HG03432 (cell line): ENCODE data around the gene DNPH1.

Source experiments
- ATAC-seq: cut with Tn5 transposase; IDR thresholded peaks from one replicate; pipeline ENCODE4 v1.9.1; 2021; ENCODE audit warnings: mild to moderate bottlenecking, moderate library complexity; ENCODE audit not compliant: unreplicated experiment

The DNPH1 gene

GRCh38 chr6:43184268-43184985, 44.9 kb downstream of the DNPH1 start:
- ATAC-seq = no peak

GRCh38 chr6:43183441-43183840, 45.8 kb downstream of the DNPH1 start:
- no peak for ATAC-seq

DNA sequence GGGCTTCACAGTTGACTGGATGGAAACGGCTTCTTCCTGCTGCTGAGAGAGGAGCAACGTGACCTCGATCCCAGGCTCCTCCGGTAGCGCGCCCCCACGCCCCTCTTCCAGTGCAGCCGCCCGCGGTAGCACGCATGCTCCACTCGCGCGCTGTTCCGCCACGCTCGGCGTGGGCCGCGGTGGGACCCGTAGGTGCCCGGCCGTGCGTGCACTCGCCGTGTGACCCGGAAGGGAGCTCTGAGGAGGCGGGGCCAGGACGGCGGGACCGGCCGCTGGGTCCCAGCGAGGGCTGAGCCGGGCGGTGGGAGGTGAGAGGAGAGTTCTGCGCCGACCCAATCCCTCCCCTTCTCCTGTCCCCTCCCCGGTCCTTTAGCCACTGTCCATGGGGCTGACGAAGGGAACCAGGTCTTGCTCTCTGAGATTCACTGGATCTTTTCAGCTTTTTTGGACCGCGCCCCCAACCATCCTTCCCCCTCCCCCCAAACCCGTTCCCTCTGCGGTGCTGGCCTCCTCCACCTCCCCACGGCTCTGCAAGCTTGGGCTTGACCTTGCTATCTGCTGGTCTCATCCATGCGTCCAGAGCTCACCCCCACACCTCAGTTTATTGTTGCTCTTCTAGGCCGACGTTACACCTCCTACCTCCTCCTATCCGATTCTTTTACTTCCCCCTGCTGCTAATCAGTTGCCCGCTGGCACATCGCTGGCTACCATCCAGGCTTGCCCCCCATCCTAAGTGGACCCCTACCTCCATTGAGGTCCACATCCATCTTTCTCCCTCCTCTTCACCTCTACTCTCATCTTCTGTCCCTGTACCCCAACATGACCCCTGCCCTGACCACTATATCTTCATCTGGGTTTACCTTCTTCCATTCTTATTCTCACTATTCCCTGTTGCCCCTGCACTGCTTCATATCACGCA, 47.1 kb downstream of the DNPH1 start, which contains the start of gene CUL9:
TSS of gene CUL9 (plus strand) at position 255 of the 919 bp plus-strand sequence. CDS start 2,115 bp downstream, outside the sequence.
- ATAC-seq = peak; percentile 94

DNA sequence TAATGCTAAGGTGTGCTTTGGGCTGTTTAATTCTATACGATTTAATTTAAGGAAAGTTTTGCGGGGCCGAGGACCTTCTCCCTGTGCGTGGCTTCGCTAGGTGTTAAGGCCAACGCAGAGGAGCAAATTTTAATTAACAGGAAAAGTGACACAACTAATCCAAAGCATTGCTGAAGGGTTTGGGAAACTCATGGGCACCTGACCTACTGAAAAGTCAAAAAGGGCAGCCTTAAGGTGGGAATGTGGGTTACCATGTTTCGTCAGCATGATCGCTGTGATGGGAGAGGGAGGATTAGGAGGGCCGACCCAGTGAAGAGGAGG, 47.7 kb downstream of the DNPH1 start:
- no peak for ATAC-seq

- ATAC-seq = no peak
These were observed 48.3 kb downstream of the DNPH1 start for GRCh38 chr6:43180985-43181384.

DNA sequence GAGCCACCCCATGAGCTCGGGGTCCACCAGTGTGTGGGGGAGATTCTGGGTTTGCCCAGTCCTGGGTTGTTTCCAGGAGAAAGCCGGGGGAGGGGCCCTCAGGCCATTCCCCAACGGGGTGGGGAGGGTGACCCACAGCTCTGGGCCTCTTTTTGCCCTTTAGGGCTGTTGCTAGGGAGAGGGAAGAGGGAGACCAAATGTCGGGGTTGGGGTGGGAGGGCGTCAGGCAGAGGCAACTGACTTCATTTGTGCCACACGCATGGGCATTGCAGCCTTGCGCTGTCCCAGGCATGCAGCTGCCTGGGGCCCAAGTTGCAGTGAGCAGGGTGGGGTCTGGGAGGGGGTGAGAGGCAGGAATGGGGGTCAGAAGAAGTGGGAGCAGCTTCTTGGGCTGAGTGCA, 49.2 kb downstream of the DNPH1 start:
- ATAC-seq = no peak

GRCh38 chr6:43178951-43179830, 50.1 kb downstream of the DNPH1 start:
- no peak for ATAC-seq

DNA sequence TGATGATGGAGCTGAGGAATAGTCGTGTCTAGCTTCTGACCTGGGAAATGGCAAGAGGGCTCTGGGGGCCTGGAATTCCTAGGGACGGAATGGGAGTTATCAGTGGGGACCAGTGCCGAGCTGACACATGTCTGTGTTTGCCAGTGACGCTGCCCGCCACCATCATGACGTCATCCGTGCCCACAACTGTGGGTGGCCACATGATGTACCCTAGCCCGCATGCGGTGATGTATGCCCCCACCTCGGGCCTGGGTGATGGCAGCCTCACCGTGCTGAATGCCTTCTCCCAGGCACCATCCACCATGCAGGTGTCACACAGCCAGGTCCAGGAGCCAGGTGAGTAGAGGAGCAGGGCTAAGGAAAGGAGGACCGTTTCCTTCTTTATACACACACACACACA, 51.1 kb downstream of the DNPH1 start:
- no peak for ATAC-seq

- no peak for ATAC-seq
These were observed 52.9 kb downstream of the DNPH1 start for GRCh38 chr6:43176423-43176786.

GRCh38 chr6:43175676-43176422, 53.4 kb downstream of the DNPH1 start:
- ATAC-seq = no peak
